SK-N-SH (cell line): ENCODE results near the gene CTNND1.

ENCODE experiments used
- CTCF ChIP-seq: fragments of 200-600 bp; sonication (generic); IDR thresholded peaks from 2 replicates; pipeline ENCODE4 v1.6.1; 2017; ENCODE audit warnings: antibody characterized with exemption, mild to moderate bottlenecking, moderate library complexity
- GABPA ChIP-seq: IDR thresholded peaks from 2 replicates; pipeline ENCODE4 v1.4.0; 2012; ENCODE audit warnings: low read depth, mild to moderate bottlenecking
- MAX ChIP-seq: IDR thresholded peaks from 2 replicates; pipeline ENCODE4 v1.4.0; 2012; ENCODE audit warnings: low read depth
- MXI1 ChIP-seq: IDR thresholded peaks from 2 replicates; pipeline ENCODE4 v1.6.1; 2012; ENCODE audit warnings: mild to moderate bottlenecking, low read depth, low read length, improper control_type of control experiment
- PBX3 ChIP-seq: IDR thresholded peaks from 2 replicates; pipeline ENCODE4; 2012
- POLR2AphosphoS5 ChIP-seq: IDR thresholded peaks from 2 replicates; pipeline ENCODE4 v1.6.1; 2012; ENCODE audit warnings: low read depth, low read length
- REST ChIP-seq: IDR thresholded peaks from 2 replicates; pipeline ENCODE4 v1.6.1; 2012; ENCODE audit warnings: mild to moderate bottlenecking, low read depth, low read length, moderate library complexity

- TF ChIP-seq REST (no peak), CTCF (no peak), MAX (no peak), POLR2AphosphoS5 (no peak), GABPA (no peak), PBX3 (no peak), MXI1 (no peak)
These were observed 37.4 kb downstream of the CTNND1 start for GRCh38 chr11:57798905-57799559.
